A172 (cell line): ENCODE results near the gene KCNH4. TPM values are rescaled to one million over a fixed set of nuclear protein-coding genes. Genes with fewer than 3 reads are reported as not detected.

Experiments
- DNase-seq: peaks from one replicate; pipeline ENCODE4 v3.0.0-alpha.2; 2015; ENCODE audit warnings: low spot score
- total RNA-seq: library from RNA; depleted of rRNA; stranded (reverse); fragments of >200 nt; shearing (Covaris generic); gene quantifications from 2 replicates; pipeline ENCODE4 v1.2.3, GENCODE V29; 2014; rRNA removed

The KCNH4 gene
- total RNA-seq, 1 experiment from 2014 or later: not detected

GRCh38 chr17:42117397-42118125 lies 63.4 kb downstream of the KCNH4 start:
- no peak for DNase-seq

GRCh38 chr17:42116705-42117396 lies 64.1 kb downstream of the KCNH4 start:
- peak; percentile 76 for DNase-seq

- DNase-seq: no peak
These were observed 66.8 kb downstream of the KCNH4 start for GRCh38 chr17:42114118-42114517.

GRCh38 chr17:42113293-42114069 lies 67.5 kb downstream of the KCNH4 start:
- no peak for DNase-seq

GRCh38 chr17:42112552-42113176 lies 68.3 kb downstream of the KCNH4 start, which contains the start of gene DHX58:
Gene DHX58, minus strand, starts transcription at chr17:42112714. Its CDS starts 822 bp downstream, at chr17:42111892.
- peak; percentile 91 for DNase-seq

GRCh38 chr17:42111871-42112551 lies 68.9 kb downstream of the KCNH4 start:
- DNase-seq: peak; percentile 56

GRCh38 chr17:42111265-42111636 lies 69.7 kb downstream of the KCNH4 start:
- no peak for DNase-seq

- no peak for DNase-seq
These were observed 70.4 kb downstream of the KCNH4 start for GRCh38 chr17:42110301-42111264.

- DNase-seq: no peak
These were observed 71.9 kb downstream of the KCNH4 start for GRCh38 chr17:42109086-42109485.

GRCh38 chr17:42107597-42108576 lies 73.1 kb downstream of the KCNH4 start:
- no peak for DNase-seq

- DNase-seq: no peak
These were observed 73.8 kb downstream of the KCNH4 start for GRCh38 chr17:42107124-42107523.

Other genes starting within 250 kb of the KCNH4 start
- 110 and 127 TPM in 2 replicates for gene CNP, start 214.3 kb downstream of the KCNH4 start, total RNA-seq
- gene DNAJC7, start 163.7 kb downstream of the KCNH4 start, total RNA-seq: 118 and 132 TPM in 2 replicates
- 48.6 and 51.8 TPM in 2 replicates for gene NKIRAS2, start 161.1 kb downstream of the KCNH4 start, total RNA-seq
- not detected in 2 replicates for gene C17orf113, start 130.5 kb downstream of the KCNH4 start, total RNA-seq
- not detected in 2 replicates for gene ZNF385C, start 82.7 kb downstream of the KCNH4 start, total RNA-seq
- 7.8 and 10.0 TPM in 2 replicates for gene DHX58, start 68.4 kb downstream of the KCNH4 start, total RNA-seq
- gene KAT2A, start 59.8 kb downstream of the KCNH4 start, total RNA-seq: 19.9 and 22.3 TPM in 2 replicates
- gene HSPB9, start 58.3 kb downstream of the KCNH4 start, total RNA-seq: not detected in 2 replicates
- gene RAB5C, start 26.2 kb downstream of the KCNH4 start, total RNA-seq: 96.9 and 131 TPM in 2 replicates
- gene HCRT, start 4.3 kb upstream of the KCNH4 start, total RNA-seq: not detected in 2 replicates
- 27.0 and 31.5 TPM in 2 replicates for gene GHDC, start 13.4 kb upstream of the KCNH4 start, total RNA-seq
- 23.4 and 30.9 TPM in 2 replicates for gene STAT5B, start 95.2 kb upstream of the KCNH4 start, total RNA-seq
- 5.0 and 5.5 TPM in 2 replicates for gene STAT5A, start 107.4 kb upstream of the KCNH4 start, total RNA-seq
- 78.5 and 92.9 TPM in 2 replicates for gene STAT3, start 207.3 kb upstream of the KCNH4 start, total RNA-seq
- gene CAVIN1, start 242.1 kb upstream of the KCNH4 start, total RNA-seq: 569 and 659 TPM in 2 replicates